G401 (cell line): Measurements from ENCODE around the gene CRYBB3. TPM values are rescaled to one million over a fixed set of nuclear protein-coding genes. Genes with fewer than 3 reads are reported as not detected.
"Not testable (repeated sequence)": the region's sequence is repeated elsewhere in the genome, so short reads cannot be mapped to it uniquely, and the experiment has no call there.

Source experiments
- DNase-seq: peaks from one replicate; pipeline ENCODE4 v3.0.0-alpha.2; 2015; ENCODE audit warnings: low spot score
- in situ Hi-C: cut with HindIII; loops from 2 replicates; pipeline ENCODE4 v1.10.0; 2016; ENCODE audit warnings: low sequenced_read_pairs, mixed read lengths
- total RNA-seq: library from RNA; depleted of rRNA; stranded (reverse); fragments of >200 nt; shearing (Covaris generic); gene quantifications from 2 replicates; pipeline ENCODE4 v1.2.3, GENCODE V29; 2014

Gene CRYBB3
- total RNA-seq, 1 experiment from 2014 or later, result not detected

GRCh38 chr22:25201557-25202273, 2.1 kb downstream of the CRYBB3 start:
- no peak for DNase-seq
- in situ Hi-C loops, result no loop called here

GRCh38 chr22:25202290-25202921, 2.7 kb downstream of the CRYBB3 start:
- peak; percentile 53 for DNase-seq
- in situ Hi-C loops, result no loop called here

- in situ Hi-C loops, result no loop called here
- no peak for DNase-seq
Measured at GRCh38 chr22:25203082-25203481, 3.4 kb downstream of the CRYBB3 start.

- in situ Hi-C loops, DNase-seq: not testable (repeated sequence)
Measured at GRCh38 chr22:25204547-25204946, 4.9 kb downstream of the CRYBB3 start.

DNA sequence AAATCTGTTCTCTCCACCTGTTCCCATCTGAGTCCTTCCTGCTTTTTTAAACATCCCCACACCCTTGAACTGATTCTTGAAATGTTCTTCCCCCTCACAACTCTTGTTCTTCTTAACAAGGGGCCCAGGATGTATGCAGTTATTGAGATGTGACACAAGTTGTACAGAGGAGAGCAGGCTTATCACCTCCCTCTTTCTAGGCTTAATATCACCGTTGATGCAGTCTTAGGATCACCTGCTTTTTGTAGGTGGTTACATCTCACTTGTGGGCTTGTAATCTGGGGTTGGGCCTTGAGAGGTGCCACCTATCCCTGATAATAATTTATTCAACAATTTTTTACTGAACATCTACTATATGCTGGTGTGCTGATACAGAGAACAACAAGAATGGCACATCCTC, 6.2 kb downstream of the CRYBB3 start:
- DNase-seq, result no peak
- in situ Hi-C loops, result no loop called here

DNA sequence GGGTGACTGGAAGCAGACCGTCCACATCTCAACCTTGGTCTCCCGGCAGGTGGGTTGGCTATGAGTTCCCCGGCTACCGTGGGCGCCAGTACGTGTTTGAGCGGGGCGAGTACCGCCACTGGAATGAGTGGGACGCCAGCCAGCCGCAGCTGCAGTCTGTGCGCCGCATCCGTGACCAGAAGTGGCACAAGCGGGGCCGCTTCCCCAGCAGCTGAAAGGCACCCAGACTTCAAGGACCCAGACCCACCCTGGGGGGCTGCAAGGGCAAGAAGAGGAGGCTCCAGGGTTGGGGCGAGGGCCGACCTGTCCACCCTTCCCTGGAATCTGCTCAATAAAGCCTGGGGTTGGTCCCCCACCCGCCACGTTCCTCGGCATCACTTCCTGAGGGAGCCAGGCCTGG, 7.3 kb downstream of the CRYBB3 start:
- DNase-seq, result no peak
- in situ Hi-C loops, result no loop called here

DNA sequence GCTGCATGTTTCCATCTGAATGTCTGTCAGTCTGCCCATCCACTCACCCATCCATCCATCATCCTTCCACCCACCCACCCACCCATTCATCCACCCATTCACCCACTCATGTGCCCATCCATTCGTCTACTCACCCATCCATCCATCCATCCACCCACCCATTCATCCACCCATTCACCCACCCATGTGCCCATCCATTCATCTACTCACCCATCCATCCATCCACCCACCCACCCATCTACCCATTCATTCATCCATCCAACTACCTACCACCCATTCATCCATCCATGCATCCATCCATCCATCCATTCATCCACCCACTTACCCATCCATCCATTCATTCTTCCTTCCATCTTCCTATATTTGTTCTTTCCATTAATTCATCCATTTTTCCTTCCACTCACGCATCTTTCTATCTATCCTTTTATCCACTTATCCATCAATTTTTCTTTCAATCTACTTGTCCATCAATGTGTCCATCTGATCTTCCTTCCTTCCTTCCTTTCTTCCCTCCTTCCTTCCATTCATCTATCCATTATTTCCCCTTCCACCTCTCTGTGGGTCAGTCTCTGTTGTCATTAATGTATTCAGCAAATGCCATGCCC, 8.0 kb downstream of the CRYBB3 start:
- DNase-seq, result no peak
- in situ Hi-C loops, result no loop called here

DNA sequence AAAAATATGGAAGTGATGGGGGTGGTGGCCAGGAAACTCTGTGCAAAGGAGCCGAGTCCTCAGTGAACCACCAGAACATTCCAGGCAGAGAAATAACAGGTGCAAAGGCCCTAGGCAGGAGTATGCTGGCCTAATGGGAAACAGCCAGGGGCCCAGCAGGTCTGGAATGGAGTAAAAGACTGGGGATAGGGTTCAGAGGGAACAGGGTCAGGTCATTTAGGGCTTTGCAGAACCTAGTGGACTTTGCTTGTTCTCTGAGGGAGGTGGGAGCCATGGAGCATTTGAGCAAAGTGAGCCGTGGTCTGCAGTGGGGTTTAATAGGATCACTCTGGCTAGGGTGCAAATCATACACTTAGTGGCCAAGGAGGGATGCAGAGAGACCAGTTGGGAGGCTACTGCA, 8.7 kb downstream of the CRYBB3 start:
- in situ Hi-C loops, result no loop called here
- no peak for DNase-seq

- in situ Hi-C loops, result no loop called here
- DNase-seq, result no peak
Measured at GRCh38 chr22:25208743-25209505, 9.3 kb downstream of the CRYBB3 start.

DNA sequence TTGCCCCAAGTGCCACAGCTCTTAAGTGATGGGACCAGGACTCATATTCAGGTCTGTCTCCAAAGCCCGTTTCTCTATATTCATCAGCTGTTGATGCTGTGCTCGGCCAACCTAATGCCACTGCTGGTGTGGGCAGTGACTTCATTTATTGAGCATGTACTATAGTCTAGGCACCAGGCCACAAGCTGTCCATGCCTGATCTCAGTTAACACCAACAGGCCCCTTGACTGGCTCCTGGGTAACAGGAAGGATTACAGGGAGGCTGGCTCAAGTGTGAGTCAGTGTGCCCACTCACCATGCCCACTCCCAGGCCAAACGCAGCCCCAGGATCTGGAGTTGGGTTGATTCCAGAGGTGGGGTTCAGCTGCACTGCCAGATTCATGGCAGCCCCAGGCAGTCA, 11.1 kb downstream of the CRYBB3 start:
- DNase-seq, result no peak
- in situ Hi-C loops, result no loop called here

GRCh38 chr22:25212337-25212736, 12.7 kb downstream of the CRYBB3 start:
- DNase-seq, result no peak
- in situ Hi-C loops, result no loop called here

DNA sequence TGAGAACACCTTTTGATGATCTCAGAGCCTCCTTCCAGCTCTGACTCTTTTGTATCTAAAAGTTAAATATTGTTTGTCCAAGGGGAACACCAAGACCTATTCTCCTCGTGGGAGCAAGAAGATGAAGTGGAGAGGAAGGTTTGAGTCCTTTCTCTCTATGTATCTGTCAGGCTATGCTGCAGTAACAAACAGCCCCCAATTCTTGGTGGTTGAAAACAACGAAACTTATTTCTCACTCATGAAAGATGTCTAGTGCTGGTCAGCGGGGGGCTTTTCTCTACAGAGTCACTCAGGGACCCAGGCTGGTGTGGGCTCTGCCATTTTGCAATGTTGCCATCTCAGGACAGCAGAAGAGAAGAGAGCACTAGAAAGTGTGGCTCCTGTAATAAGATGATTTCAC, 13.6 kb downstream of the CRYBB3 start:
- in situ Hi-C loops, result no loop called here
- DNase-seq, result no peak

DNA sequence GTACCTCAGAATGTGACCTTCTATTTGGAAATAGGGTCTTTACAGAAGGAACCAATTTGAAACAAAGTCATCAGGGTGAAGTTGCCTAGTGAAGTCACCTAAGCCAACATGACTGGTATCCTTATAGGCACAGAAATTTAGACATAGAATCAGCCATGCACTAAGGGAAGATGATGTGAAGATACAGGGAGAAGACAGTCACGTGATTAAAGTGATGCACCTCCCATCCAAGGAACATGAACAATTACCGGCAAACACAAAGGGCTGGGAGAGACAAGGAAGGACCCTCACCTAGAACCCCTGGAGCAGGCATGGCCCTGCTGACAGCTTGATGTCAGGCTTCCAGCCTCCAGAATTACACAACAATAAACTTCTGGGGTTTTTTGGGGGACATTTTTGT, 16.6 kb downstream of the CRYBB3 start:
- no peak for DNase-seq
- in situ Hi-C loops, result no loop called here

DNA sequence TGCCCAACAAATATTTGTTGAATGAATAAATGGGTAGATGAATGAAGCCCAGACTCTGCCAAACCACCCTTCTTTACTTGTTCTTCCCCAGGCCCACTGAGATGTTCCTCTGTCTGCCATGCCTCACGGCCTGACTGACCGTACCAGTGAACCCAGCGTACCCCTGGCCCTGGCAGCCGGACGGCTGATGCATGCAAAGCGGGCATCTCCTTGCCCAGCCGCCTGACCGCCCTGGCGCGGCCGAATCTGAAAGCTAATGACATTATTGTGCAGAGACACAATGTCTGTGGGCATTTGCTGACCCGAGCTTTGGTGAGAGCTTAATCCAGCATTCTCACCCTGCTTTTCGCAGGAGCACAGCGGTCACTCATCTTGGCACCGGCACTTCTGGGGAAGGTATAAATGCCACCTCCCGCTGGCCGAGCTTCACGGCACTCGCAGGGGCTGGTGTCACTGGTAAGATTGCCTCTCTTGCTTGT, 19.6 kb downstream of the CRYBB3 start, which contains the start of gene CRYBB2:
TSS of gene CRYBB2 (plus strand) at position 429 of the 479 bp plus-strand sequence. CDS start 1,791 bp downstream, outside the sequence.
- DNase-seq, result no peak
- in situ Hi-C loops, result no loop called here

DNA sequence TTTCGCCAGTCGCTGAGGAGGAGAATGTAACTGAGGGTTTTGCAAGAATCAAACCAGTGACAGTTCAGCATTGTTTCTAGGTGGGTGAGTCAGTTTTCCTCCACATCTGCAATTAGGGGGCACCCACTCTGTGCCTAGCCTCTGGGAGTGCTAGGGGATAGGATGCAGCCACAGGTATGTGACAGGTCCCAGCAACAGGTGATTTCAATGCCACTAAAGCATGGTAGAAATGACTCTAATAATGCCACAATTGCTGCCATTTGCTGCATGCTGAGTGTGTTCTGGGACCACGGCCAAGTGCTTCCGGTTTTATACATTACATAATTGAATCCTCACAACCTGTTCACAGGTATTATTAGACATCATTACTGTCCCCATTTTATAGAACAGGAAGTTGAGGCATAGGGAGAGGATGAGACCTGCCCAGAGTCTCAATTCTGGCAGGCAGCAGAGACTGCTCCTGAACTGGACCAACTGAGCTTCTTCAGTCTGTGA, 20.3 kb downstream of the CRYBB3 start:
- DNase-seq, result no peak
- in situ Hi-C loops, result no loop called here

- in situ Hi-C loops, result no loop called here
Measured at GRCh38 chr22:25221790-25222189, 22.1 kb downstream of the CRYBB3 start.

DNA sequence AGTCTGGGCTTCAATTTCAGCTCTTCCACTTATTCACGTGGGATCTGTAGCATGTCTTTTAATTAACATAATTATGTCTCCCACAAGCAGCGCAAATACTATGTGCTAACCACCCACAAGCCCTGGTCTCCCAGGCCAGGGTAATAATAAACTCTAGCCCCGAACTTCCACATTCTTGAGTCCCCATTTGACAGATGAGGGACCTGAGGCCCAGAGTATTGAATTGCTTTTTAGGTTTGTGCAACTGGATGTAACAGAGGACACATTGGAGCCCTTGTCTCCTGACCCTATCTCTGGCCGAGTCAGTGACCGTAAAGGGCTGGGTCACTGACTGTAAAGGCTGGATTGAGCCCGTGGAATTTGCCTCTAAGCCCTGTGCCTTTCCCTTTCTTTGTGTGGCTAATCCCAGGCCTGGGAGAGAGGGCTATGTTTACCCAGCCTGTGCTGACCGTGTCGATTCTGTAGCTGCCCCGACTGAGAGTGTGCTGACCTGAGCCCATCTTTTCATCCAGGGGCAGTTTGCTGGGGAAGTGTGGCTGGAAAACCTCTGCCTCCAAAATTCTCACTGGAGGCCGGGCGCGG, 23.7 kb downstream of the CRYBB3 start:
- in situ Hi-C loops, result no loop called here

More at GRCh38 chr22:25221790-25222189, 22.1 kb downstream of the CRYBB3 start:
- DNase-seq, result no peak

DNA sequence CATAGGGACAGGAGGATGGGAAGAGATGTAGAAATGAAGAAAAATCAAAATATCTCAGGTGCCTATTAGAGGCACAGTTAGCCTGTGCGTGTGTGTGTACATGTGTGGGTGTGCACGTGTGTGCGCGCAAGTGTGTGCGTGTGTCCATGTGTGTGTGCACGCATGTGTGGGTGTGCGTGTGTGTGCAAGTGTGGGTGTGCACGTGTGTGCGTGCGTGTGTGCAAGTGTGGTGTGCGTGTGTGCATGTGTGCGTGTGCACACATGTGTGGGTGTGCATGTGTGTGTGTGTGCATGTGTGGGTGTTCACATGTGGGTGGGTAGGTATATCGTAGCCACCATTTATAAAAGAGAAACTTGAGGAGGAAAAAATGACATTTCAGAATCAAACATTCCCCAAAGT, 29.2 kb downstream of the CRYBB3 start:
- in situ Hi-C loops, result no loop called here
- DNase-seq, result no peak

More for the DNA sequence above, 23.7 kb downstream of the CRYBB3 start:
- no peak for DNase-seq

DNA sequence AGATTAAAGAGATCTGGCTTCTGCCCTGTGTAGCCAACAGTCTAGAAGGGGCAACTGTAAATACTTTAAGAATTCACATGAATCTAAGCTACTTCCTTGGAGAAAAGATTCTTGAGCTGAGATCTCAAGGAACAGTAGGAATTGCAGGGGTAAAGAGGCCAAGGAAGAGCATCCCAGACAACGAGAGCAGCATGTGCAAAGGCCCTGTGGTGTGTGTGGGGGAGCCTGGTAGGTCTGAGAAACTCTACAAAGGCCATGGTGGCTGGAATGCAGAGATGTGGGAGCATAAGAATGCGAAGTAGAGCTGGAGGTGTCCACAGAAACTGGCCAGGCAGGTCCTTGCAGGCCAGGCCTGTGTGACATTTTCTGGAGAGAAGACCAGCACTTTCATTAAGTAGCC, 31.1 kb downstream of the CRYBB3 start:
- DNase-seq, in situ Hi-C loops: not testable (repeated sequence)
